Astrocyte of the cerebellum (primary cell): ENCODE data around the gene NPPA.

Experiments used
- DNase-seq: peaks from one replicate; pipeline ENCODE4 v3.0.0-alpha.2; 2011; ENCODE audit warnings: low read depth
- H3K4me3 ChIP-seq: 2 replicates; pipeline ENCODE4 v1.5.1; 2011; ENCODE audit warnings: mild to moderate bottlenecking, low read depth, low read length, moderate library complexity
- in situ Hi-C: cut with HindIII; loops from 2 replicates; pipeline ENCODE4 v1.10.0; 2017; ENCODE audit warnings: low sequenced_read_pairs
- TF ChIP-seq, protein P1 (sequence below): IDR thresholded peaks from 2 replicates; pipeline ENCODE4 v1.5.1; 2012; ENCODE audit warnings: low read length, low read depth, moderate library complexity, mild to moderate bottlenecking; ENCODE audit errors: missing control alignments

Gene NPPA

DNA sequence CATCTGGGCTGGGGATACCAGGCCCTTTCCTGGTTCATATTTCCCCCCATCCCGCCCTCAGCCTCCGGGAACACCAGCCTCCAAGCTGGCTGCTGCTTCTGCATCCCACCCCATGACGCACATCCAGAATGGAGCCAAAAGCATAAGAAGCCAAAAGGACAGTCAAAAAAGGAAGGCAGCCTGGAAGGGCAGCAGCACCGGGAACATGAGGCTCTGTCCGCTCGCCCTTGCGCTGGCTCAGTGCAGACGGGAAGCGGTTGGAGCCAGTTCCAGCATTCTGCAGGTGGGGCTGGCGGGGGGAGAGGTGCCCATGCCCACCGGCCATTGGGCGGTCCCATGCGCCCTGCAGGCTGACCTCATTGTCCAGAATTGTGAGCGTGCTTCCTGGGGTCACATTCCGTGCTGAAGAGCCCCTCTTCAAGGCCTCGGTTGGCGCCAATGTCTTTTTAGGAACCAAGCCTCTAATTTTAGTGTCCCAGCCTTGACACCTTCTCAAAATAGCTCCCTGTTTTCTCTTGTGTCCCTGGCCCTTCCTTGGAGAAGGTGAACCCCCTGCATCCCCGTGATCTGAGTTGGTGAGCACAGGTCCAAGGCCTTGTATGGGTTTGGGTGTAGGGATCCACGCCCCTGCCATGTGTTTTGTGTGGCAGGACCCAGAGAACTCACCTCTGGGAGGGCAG lies 39.5 kb upstream of the NPPA start:
- H3K4me3 ChIP-seq = no peak overlapping the region
- no peak for DNase-seq
- TF ChIP-seq, protein P1, sequence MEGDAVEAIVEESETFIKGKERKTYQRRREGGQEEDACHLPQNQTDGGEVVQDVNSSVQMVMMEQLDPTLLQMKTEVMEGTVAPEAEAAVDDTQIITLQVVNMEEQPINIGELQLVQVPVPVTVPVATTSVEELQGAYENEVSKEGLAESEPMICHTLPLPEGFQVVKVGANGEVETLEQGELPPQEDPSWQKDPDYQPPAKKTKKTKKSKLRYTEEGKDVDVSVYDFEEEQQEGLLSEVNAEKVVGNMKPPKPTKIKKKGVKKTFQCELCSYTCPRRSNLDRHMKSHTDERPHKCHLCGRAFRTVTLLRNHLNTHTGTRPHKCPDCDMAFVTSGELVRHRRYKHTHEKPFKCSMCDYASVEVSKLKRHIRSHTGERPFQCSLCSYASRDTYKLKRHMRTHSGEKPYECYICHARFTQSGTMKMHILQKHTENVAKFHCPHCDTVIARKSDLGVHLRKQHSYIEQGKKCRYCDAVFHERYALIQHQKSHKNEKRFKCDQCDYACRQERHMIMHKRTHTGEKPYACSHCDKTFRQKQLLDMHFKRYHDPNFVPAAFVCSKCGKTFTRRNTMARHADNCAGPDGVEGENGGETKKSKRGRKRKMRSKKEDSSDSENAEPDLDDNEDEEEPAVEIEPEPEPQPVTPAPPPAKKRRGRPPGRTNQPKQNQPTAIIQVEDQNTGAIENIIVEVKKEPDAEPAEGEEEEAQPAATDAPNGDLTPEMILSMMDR = no peak
- in situ Hi-C loops = no loop called here

DNA sequence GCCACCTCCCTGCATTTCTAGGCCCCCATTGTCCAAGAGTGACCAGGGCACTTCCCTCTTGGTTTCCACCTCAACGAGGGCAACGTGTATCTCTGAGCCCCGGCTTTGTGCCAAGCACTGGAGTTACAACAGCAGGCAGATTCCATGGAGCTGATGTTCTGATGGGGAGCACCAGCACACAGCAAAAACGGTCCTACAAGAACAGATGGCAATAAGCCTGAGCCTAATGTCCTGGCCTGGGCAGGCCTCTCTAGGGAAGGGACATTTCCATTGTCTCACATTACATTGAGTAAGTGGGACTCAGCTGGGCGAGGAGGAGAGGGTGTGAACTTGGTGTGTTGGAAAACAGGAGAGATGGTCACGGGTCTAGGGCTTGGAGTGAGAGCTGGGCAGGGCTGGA lies 38.3 kb upstream of the NPPA start:
- DNase-seq = no peak
- in situ Hi-C loops = no loop called here
- no peak overlapping the region for H3K4me3 ChIP-seq
- TF ChIP-seq, protein P1 = no peak

- no peak for DNase-seq
Measured at GRCh38 chr1:11882814-11883538, 35.4 kb upstream of the NPPA start.

GRCh38 chr1:11881749-11882441 lies 34.3 kb upstream of the NPPA start:
- no peak for DNase-seq
- TF ChIP-seq, protein P1 = no peak
- no peak overlapping the region for H3K4me3 ChIP-seq
- in situ Hi-C loops = no loop called here

More at GRCh38 chr1:11882814-11883538, 35.4 kb upstream of the NPPA start:
- in situ Hi-C loops = no loop called here
- no peak overlapping the region for H3K4me3 ChIP-seq
- TF ChIP-seq, protein P1 = no peak

GRCh38 chr1:11880911-11881748 lies 33.5 kb upstream of the NPPA start:
- TF ChIP-seq, protein P1 = no peak
- DNase-seq = no peak
- H3K4me3 ChIP-seq = no peak overlapping the region
- in situ Hi-C loops = no loop called here

DNA sequence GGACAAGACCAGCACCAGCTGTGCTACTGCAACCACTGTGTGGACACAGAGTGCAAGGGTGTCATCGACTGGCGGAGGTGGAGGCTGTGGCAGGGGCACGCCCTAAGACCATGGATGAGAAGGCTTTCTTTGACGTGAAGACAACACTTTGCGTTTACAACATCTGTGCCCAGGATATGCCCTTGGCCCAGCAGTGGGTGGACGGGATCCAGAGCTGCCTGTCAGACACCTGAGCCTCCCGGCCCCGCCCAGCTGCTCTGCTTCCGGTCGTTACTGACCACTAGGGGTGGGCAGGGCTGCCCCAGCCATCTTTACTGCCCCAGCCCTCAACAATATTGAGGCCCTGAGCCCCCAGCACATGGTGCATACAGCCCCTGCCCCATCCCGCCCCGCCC lies 32.6 kb upstream of the NPPA start:
- H3K4me3 ChIP-seq = no peak overlapping the region
- in situ Hi-C loops = no loop called here
- TF ChIP-seq, protein P1 = no peak
- no peak for DNase-seq
